Mesenchymal stem cell (in vitro differentiated cells and primary cell): ENCODE data around the gene NCSTN.

Experiments used
- DNase-seq: peaks from one replicate; pipeline ENCODE4 v3.0.0-alpha.2; 2013
- H2AFZ ChIP-seq: one replicate; pipeline ENCODE4 v1.6.1; 2013; ENCODE audit warnings: low read depth, mild to moderate bottlenecking, control low read depth, inconsistent platforms, low read length, moderate library complexity
- H2AK5ac ChIP-seq: 2 replicates; pipeline ENCODE4 v1.6.1; 2013; ENCODE audit warnings: low read length, moderate library complexity, mild to moderate bottlenecking, inconsistent platforms; ENCODE audit not compliant: severe bottlenecking
- H2BK120ac ChIP-seq: one replicate; pipeline ENCODE4 v1.6.1; 2013; ENCODE audit warnings: low read depth, mild to moderate bottlenecking, inconsistent platforms, low read length, moderate library complexity
- H2BK12ac ChIP-seq, 2 experiments: one replicate each; pipeline ENCODE4 v1.6.1; 2013; ENCODE audit warnings: inconsistent platforms in 2 of 2, low read length in 2 of 2, mild to moderate bottlenecking in 2 of 2, moderate library complexity in 2 of 2, control low read depth in 1 of 2
- H2BK15ac ChIP-seq: one replicate; pipeline ENCODE4 v1.6.1; 2013; ENCODE audit warnings: mild to moderate bottlenecking, low read depth, inconsistent platforms; ENCODE audit not compliant: poor library complexity, severe bottlenecking
- H2BK5ac ChIP-seq: 2 replicates; pipeline ENCODE4 v1.6.1; 2013; ENCODE audit warnings: low read depth, mild to moderate bottlenecking, low read length, control low read depth, inconsistent platforms; ENCODE audit not compliant: poor library complexity, severe bottlenecking
- H3K14ac ChIP-seq, 2 experiments: one replicate each; pipeline ENCODE4 v1.6.1; 2013; ENCODE audit warnings: inconsistent platforms in 2 of 2, low read length in 2 of 2, control low read depth in 1 of 2, mild to moderate bottlenecking in 1 of 2, moderate library complexity in 1 of 2
- H3K18ac ChIP-seq, 2 experiments: one replicate each; pipeline ENCODE4 v1.6.1; 2013; ENCODE audit warnings: inconsistent platforms in 2 of 2, low read length in 2 of 2, control low read depth in 1 of 2, low read depth in 1 of 2, mild to moderate bottlenecking in 1 of 2
- H3K23ac ChIP-seq, 2 experiments: one replicate each; pipeline ENCODE4 v1.6.1; 2013; ENCODE audit warnings: inconsistent platforms in 2 of 2, low read length in 2 of 2, mild to moderate bottlenecking in 2 of 2, moderate library complexity in 2 of 2, control low read depth in 1 of 2
- H3K27ac ChIP-seq: 2 replicates; pipeline ENCODE4 v1.5.1; 2013; ENCODE audit warnings: mild to moderate bottlenecking, moderate library complexity, low read length, control low read depth, inconsistent platforms; ENCODE audit not compliant: poor library complexity, severe bottlenecking
- H3K27me3 ChIP-seq, 2 experiments: 2 replicates each; pipeline versions ENCODE4 v1.6.1 to v1.7.0; 2013; ENCODE audit warnings: low read length in 2 of 2, mild to moderate bottlenecking in 2 of 2, moderate library complexity in 2 of 2, control low read depth in 1 of 2, inconsistent platforms in 1 of 2; ENCODE audit not compliant: control insufficient read depth in 1 of 2, insufficient read depth in 1 of 2
- H3K36me3 ChIP-seq, 2 experiments: 2 replicates each; pipeline versions ENCODE4 v1.6.1 to v1.7.0; 2013; ENCODE audit warnings: low read length in 2 of 2, control low read depth in 1 of 2, inconsistent platforms in 1 of 2, low read depth in 1 of 2, mild to moderate bottlenecking in 1 of 2; ENCODE audit not compliant: insufficient read depth in 2 of 2, control insufficient read depth in 1 of 2
- H3K4ac ChIP-seq, 2 experiments: one replicate each; pipeline ENCODE4 v1.6.1; 2013; ENCODE audit warnings: inconsistent platforms in 2 of 2, low read length in 2 of 2, mild to moderate bottlenecking in 2 of 2, moderate library complexity in 2 of 2, control low read depth in 1 of 2, low read depth in 1 of 2
- H3K4me1 ChIP-seq: 2 replicates; pipeline ENCODE4 v1.6.1; 2013; ENCODE audit warnings: low read depth, low read length, control low read depth; ENCODE audit not compliant: control insufficient read depth, insufficient read depth
- H3K4me2 ChIP-seq: 2 replicates; pipeline ENCODE4 v1.6.1; 2013; ENCODE audit warnings: low read length, mild to moderate bottlenecking, inconsistent platforms; ENCODE audit not compliant: poor library complexity, severe bottlenecking
- H3K4me3 ChIP-seq, 2 experiments: 2 replicates each; pipeline versions ENCODE4 v1.5.1 to v1.7.0; 2013; ENCODE audit warnings: low read length in 2 of 2, mild to moderate bottlenecking in 2 of 2, control low read depth in 1 of 2, low read depth in 1 of 2; ENCODE audit not compliant: insufficient read depth in 1 of 2
- H3K79me1 ChIP-seq: replicated peaks from 2 replicates; pipeline ENCODE4 v1.6.1; 2013; ENCODE audit warnings: mild to moderate bottlenecking, control low read depth, low read length, inconsistent platforms; ENCODE audit not compliant: poor library complexity, severe bottlenecking
- H3K9ac ChIP-seq: 2 replicates; pipeline ENCODE4 v1.7.0; 2013; ENCODE audit warnings: mild to moderate bottlenecking, low read length, moderate library complexity
- H3K9me3 ChIP-seq: 2 replicates; pipeline ENCODE4 v1.7.0; 2013; ENCODE audit warnings: mild to moderate bottlenecking, low read length; ENCODE audit not compliant: control insufficient read depth
- H4K8ac ChIP-seq: one replicate; pipeline ENCODE4 v1.6.1; 2013; ENCODE audit warnings: inconsistent platforms, mild to moderate bottlenecking, low read length, moderate library complexity
- H4K91ac ChIP-seq: one replicate; pipeline ENCODE4 v1.6.1; 2013; ENCODE audit warnings: mild to moderate bottlenecking, low read length, inconsistent platforms
- WGBS: methylation state at CpG from one replicate; pipeline ENCODE4 v1.1.7; 2013; ENCODE audit warnings: mixed read lengths; 5-methylcytosine and 5-hydroxymethylcytosine counted together

Gene NCSTN

DNA sequence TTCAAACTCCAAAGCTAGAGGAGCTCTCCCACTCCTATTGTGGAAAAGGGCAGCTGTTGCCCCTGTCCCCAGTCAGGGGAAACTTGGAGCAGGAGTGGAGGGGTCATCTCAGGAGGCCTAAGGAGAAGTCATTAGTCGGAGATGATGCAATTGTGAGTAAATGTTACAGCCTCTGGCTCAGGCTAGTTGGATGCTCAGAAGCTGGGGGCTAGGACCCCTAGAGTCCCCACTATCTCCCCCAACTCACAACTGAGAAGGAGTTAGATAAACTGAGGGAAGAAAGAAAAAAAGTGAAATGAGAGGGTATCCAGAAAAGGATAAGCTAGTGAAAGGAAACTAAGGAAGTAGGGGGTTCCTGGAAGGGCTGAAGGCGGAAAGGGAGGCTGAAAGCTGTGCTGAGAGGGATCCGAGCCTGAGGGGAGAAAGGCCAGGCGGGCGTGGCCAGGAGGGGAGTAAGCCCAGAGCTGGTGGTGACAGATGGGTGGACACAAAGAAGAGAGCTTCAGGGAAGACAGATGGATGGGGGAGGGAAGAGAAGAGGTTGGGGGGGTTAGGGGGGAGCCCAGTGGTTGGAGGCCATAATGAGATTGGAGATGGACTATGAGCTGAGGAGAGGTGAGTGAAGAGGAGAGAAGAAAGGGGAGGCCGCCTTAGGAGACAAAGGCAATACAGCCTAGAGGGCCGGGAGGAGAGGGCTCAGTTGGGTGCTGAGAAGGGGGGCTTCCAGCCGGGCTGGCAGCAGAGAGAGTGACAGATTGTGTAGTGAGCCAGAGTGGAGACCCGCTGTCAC, 19.2 kb downstream of the NCSTN start:
- DNase-seq, result no peak
- no peak overlapping the region for H2AFZ ChIP-seq
- H3K4me1 ChIP-seq, result peaks cover 3% of the 10 kb centered on the region
- H2BK5ac ChIP-seq, result no peak overlapping the region
- H3K4ac ChIP-seq, result no peak overlapping the region
- no peaks in the 10 kb centered on the region for H3K79me1 ChIP-seq
- WGBS, result 85% methylated on average over 9 of the region's 9 CpGs
- H3K4me2 ChIP-seq, result no peak overlapping the region
- no peak overlapping the region for H3K27ac ChIP-seq
- H2BK120ac ChIP-seq, result no peak overlapping the region
- H3K14ac ChIP-seq, result no peak overlapping the region
- H2AK5ac ChIP-seq, result no peak overlapping the region
- H3K36me3 ChIP-seq, result peaks cover 26 to 38% of the 10 kb centered on the region in 2 experiments
- H4K8ac ChIP-seq, result peak overlapping the region; percentile 7
- no peaks in the 10 kb centered on the region for H3K9me3 ChIP-seq
- H3K23ac ChIP-seq, result no peak overlapping the region
- H3K4me3 ChIP-seq, result no peak overlapping the region
- no peak overlapping the region for H2BK15ac ChIP-seq
- peaks cover 5 to 11% of the 10 kb centered on the region in 2 experiments for H3K27me3 ChIP-seq
- H3K9ac ChIP-seq, result no peak overlapping the region
- H2BK12ac ChIP-seq, result no peak overlapping the region
- H4K91ac ChIP-seq, result no peak overlapping the region
- peak overlapping the region in 1 of 2 experiments; percentile 41 for H3K18ac ChIP-seq

DNA sequence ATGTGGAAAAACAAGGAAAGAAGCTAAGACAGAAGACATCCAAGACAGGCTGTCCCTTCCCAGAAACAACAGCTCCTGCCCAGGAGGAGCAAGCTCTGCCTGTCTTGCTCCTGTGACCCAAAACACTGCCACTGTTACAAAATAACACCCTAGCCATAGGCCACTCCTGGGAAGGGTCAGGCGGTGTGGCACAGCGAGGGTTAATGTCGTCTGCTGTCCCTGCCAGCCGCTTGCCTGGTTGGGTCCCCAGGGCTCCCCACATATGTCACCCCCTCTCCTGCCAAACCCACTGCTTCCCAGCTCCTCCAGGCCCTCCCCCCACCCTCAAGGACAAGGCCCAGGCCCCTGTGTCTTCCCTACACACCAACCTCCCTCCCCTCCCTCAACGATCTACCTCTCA, 19.8 kb downstream of the NCSTN start:
- Histone ChIP-seq H2BK12ac (no peak overlapping the region), H4K8ac (no peak overlapping the region), H3K79me1 (no peaks in the 10 kb centered on the region), H4K91ac (no peak overlapping the region), H2BK5ac (no peak overlapping the region), H3K27ac (no peak overlapping the region), H2AFZ (no peak overlapping the region), H3K18ac (peak overlapping the region in 1 of 2 experiments; percentile 41), H3K27me3 (peaks cover 9 to 17% of the 10 kb centered on the region in 2 experiments), H3K4me2 (no peak overlapping the region), H2BK120ac (no peak overlapping the region), H2AK5ac (no peak overlapping the region), H3K23ac (no peak overlapping the region), H3K9me3 (no peaks in the 10 kb centered on the region), H3K4me1 (peaks cover 3% of the 10 kb centered on the region), H3K36me3 (peaks cover 21 to 32% of the 10 kb centered on the region in 2 experiments), H3K14ac (no peak overlapping the region), H2BK15ac (no peak overlapping the region), H3K9ac (no peak overlapping the region), H3K4ac (no peak overlapping the region), H3K4me3 (no peak overlapping the region)
- 71% methylated on average over 4 of the region's 5 CpGs for WGBS
- no peak for DNase-seq

DNA sequence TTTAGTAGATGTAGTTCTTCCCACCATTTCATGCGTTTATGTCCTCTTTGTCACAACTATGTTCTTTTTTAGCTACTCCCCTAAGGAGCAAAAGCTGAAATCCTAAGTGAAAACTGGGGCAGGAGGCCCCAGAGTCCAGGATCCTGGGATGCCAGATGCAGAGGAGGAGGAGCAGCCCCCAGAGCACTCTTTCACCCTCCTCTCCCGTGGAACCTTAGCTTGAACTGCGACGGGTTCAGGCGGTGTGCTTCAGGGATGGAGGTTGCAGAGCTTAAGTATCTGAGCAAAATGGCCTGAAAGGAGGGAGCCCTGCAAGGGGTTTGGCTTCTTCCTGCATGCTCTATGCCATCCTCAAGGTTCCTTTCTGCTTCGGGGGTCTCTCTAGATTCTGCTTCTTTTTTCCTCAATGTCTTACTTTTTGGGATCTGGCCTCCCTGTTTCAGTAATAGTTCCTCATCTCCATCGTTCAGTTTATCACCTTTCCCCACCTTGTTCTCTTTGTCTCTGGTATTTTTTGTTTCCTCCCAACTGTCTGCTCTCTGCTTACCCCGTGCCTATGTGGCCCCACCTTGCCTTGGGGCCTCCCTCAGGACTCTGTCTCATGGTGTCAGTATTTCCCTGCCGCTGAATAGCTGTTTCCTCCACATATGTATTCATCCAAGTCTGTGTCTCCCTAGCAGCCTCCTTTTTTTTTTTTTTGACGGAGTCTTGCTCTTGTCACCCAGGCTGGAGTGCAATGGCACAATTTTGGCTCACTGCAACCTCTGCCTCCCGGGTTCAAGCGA, 21.0 kb downstream of the NCSTN start:
- H3K9ac ChIP-seq, result no peak overlapping the region
- peaks cover 14 to 26% of the 10 kb centered on the region in 2 experiments for H3K27me3 ChIP-seq
- no peaks in the 10 kb centered on the region for H3K79me1 ChIP-seq
- H4K8ac ChIP-seq, result no peak overlapping the region
- H3K4me3 ChIP-seq, result no peak overlapping the region
- no peak for DNase-seq
- no peak overlapping the region for H2BK12ac ChIP-seq
- no peak overlapping the region for H2AFZ ChIP-seq
- H3K4me1 ChIP-seq, result peaks cover 3% of the 10 kb centered on the region
- H3K18ac ChIP-seq, result no peak overlapping the region
- no peak overlapping the region for H3K4me2 ChIP-seq
- no peak overlapping the region for H2BK15ac ChIP-seq
- H3K36me3 ChIP-seq, result peaks cover 19 to 23% of the 10 kb centered on the region in 2 experiments
- H2AK5ac ChIP-seq, result no peak overlapping the region
- 81% methylated on average over 6 of the region's 12 CpGs for WGBS
- no peak overlapping the region for H2BK120ac ChIP-seq
- H3K27ac ChIP-seq, result no peak overlapping the region
- no peak overlapping the region for H3K4ac ChIP-seq
- no peak overlapping the region for H2BK5ac ChIP-seq
- no peak overlapping the region for H3K14ac ChIP-seq
- no peak overlapping the region for H3K23ac ChIP-seq
- H3K9me3 ChIP-seq, result no peaks in the 10 kb centered on the region
- no peak overlapping the region for H4K91ac ChIP-seq

DNA sequence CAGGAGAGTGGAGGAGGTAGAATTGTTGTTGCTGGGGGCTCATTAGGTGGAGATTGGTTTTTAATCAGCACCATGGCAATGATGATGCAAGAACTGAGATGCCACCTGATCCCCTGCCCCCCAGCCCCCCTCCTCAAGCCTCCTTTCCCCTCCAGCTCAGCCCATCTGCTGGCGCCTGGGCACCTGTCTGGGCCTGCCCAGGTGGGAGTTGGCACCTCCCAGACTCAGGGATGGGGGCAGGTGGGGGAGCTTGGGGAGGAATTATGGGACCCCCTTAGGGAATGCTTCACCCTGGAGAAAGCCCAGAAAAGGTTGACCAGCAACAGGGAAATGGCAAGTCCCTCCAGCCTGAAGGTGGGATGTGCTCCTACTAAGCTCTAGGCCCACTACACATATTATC, 22.1 kb downstream of the NCSTN start:
- Histone ChIP-seq H4K8ac (no peak overlapping the region), H3K27me3 (peaks cover 14 to 30% of the 10 kb centered on the region in 2 experiments), H3K9ac (no peak overlapping the region), H3K9me3 (no peaks in the 10 kb centered on the region), H2BK15ac (no peak overlapping the region), H2BK5ac (no peak overlapping the region), H3K4me2 (no peak overlapping the region), H2AFZ (no peak overlapping the region), H2BK120ac (no peak overlapping the region), H3K4me3 (no peak overlapping the region), H3K14ac (no peak overlapping the region), H3K36me3 (peaks cover 10 to 13% of the 10 kb centered on the region in 2 experiments), H4K91ac (no peak overlapping the region), H3K18ac (no peak overlapping the region), H3K27ac (no peak overlapping the region), H2BK12ac (no peak overlapping the region), H2AK5ac (no peak overlapping the region), H3K23ac (no peak overlapping the region), H3K79me1 (no peaks in the 10 kb centered on the region), H3K4me1 (peaks cover 3% of the 10 kb centered on the region), H3K4ac (no peak overlapping the region)
- DNase-seq, result no peak
- no CpG with 5 or more reads among the region's 1 CpG for WGBS
